Skin of body (tissue), 2 donors: ENCODE measurements around the gene MAPKAP1. TPM values are rescaled to one million over a fixed set of nuclear protein-coding genes. Genes with fewer than 3 reads are reported as not detected.

ENCODE experiments used
- DNase-seq: peaks from one replicate; lab custom pipeline; 2025; lab: John Stamatoyannopoulos, UW
- total RNA-seq: library from RNA; depleted of rRNA; stranded (reverse); fragments of >200 nt; gene quantifications from one replicate; pipeline ENCODE4 v1.2.3, GENCODE V29; 2014

Gene MAPKAP1
- total RNA-seq, 1 donor from 2014 or later = 35.2 TPM

DNA sequence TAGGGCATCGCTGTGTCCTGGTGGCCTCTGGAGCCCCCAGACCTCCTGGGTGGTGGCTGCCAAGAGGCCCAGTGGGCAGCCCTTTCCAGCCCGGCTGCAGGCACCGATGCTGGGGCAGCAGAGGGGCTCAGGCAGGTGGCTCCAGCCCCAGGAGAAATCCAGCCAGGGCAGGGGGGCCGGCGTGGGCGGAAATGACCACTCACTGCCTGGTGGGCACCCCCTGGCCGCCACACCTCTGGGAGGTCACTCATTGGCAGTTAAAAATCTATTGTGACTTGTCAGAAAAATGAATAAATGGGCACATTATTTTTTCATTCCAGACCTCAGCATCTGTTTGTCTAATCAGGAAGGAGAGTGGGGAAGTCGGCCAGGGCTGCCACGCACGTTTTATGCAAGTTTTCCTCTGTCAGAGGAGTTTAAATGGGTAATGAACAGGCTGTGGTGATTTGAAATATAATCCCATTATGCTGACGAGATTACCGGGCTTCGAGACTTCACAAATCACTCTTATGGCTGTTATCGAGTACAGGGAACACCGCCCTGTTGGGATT lies 273.5 kb downstream of the MAPKAP1 start:
- no peak for DNase-seq

DNA sequence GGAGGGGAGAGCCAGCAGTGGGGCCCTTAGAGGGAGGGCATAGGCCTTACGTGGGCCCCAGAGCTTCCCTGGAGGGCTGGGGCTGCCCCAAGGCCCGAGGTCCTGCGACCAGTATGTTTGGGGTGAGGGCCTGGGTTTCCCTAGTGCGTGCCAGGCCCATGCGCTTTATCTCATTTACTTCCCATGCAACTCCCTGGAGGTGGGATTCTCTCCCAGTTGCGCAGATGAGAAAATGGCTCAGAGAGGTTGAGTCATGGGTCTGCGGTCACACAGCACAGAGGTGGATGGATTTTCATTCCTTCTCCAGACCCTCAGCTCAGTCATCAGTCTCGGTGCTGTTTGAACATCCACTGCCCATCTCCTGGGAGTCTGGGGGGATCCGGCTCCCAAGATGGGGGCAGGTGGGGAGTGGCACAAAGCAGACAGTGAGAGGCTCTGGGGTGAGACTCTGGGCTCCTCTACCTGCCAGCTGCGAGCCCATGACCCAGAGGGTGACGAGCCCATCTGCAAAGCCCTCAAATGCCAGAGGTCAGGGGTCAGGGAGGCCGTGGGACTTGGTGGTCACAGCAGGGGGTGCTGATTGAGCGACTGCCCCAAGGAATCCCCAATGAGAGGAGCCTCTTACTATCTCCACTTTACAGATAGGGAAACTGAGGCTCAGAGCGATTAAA lies 274.2 kb downstream of the MAPKAP1 start:
- no peak for DNase-seq

DNA sequence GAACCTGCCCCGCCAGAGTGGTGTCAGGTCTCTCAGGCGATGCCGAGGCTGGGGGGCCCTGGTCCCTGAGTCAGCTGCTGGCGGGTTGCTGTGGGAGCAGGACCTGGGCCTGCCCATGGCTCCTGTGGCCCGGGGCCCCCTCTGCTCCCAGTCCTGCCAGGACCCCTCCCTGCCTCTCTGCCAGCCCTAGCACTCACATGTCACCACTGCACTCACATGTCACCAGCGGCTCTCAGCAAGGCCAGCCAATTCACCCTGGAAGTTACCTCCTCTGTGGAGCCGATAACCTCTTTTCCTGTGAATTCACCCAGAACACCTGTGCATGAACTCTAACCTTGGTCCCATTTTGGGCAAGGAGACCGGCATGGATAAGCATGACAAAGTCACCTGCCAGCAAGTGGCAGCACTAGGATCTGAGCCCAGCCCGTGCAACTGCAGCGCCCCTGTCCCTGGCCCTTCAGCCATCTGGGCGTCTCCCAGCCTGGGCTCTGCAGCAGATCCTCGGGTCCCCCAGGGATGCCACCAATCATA lies 275.2 kb downstream of the MAPKAP1 start:
- DNase-seq = no peak

DNA sequence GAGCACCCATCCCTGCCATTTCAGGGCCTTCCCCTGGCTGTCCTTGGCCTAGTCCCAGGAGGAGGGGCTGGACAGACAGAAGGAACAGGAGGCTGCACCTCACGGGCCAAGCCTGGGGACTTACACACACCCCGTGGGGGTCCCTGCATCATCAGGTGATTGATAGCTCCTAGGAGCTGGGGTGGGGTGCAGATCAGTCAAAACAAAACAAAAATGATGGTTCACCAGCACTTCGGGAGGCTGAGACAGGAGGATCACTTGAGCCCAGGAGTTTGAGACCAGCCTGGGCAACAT lies 276.0 kb downstream of the MAPKAP1 start:
- DNase-seq = no peak

DNA sequence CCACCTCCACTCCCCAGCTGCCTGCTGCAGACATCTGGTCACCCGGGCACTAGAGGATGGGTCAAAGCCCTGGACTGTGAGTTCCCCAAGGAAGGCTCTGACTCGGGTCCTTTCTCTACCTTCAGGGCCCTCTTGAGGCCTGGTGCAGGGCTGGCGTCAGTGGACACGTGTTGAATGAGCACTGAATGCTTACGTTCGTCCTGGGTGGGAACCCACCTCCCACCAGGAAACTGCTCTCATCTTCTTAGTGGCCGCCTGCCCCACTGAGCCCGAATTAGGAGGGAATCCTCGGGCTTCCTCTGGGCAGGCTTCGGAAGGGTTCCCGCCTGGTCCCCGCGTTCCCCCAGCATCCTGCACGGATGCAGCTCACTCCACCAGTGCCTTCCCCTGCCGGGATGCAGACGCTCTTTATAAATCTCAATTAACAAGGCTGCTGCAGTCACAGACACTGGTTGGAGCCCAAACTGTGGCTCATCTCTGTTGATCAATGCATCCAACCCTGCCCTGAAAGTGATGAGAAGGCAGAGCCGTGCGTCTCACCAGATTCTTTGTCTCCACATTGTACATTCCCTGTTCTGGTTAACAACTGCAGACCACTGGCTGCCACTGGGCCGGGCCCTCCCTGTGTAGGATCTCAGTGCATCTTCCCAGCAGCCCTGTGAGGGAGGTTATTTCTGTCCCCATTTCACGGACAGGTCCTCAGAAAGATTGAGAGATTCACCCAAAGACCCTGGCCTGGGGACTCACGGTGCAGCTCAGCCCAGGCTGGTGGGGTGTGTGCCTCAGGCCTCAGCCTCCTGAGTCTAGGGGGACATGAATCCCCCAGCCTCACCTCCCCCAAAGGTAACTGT lies 276.6 kb downstream of the MAPKAP1 start:
- no peak for DNase-seq

DNA sequence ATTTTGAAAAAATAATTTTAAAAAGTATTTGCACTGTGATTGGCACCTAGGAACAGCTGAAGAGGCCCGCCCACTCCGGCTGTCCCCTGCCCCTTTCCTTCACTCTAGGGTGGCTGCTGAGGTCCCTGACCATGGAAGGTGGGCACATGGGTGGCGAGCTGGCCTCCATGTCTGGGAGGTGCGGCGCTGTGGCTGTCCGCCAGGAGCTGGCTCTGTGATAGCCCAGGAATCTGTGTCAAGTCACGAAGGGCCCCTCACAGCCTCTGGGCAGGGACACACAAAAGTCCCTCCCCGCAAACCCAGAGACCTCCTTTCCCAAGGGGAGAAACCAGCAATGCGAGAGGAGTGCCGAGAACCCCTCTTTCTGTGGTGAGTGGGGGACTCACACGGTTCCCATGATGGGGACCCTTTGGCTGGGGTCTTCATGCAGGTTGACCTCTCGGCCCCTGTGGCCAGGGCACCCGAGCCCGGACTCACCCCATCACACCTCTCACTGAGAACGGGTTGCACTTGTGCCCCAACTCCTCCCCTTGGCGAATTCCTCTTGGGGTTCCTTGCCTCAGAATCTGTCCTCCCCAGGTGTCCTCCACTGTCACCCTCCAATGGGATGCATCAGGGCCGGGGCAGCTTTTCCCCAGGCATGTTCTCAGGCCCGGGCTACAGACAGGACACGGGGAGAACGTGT lies 277.4 kb downstream of the MAPKAP1 start:
- DNase-seq = no peak

DNA sequence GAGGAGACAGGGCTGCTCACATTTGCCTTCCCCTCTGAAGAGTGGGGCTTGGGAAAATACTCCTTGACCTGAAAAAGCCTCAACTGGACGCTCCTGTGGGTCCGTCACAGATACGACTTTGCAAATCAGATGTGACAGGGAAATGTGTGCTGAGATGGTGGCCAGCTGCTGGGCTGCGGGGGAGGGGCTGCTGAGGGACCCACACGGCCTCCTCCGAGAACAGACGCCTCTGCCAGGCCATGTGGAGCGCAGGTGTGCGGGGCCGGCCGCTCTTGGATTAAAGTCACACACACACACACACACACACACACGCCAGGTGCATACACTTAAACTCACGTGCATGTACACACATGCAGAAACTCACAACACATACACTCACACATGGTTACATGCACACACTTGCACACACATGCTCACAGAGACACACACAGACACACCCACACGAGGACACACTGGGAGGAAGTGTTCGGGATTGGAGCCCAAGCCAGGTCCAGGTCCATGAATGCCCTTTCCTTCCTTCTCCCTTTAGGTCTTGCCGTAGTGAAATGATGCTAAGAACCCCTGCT lies 278.0 kb downstream of the MAPKAP1 start:
- DNase-seq = no peak

DNA sequence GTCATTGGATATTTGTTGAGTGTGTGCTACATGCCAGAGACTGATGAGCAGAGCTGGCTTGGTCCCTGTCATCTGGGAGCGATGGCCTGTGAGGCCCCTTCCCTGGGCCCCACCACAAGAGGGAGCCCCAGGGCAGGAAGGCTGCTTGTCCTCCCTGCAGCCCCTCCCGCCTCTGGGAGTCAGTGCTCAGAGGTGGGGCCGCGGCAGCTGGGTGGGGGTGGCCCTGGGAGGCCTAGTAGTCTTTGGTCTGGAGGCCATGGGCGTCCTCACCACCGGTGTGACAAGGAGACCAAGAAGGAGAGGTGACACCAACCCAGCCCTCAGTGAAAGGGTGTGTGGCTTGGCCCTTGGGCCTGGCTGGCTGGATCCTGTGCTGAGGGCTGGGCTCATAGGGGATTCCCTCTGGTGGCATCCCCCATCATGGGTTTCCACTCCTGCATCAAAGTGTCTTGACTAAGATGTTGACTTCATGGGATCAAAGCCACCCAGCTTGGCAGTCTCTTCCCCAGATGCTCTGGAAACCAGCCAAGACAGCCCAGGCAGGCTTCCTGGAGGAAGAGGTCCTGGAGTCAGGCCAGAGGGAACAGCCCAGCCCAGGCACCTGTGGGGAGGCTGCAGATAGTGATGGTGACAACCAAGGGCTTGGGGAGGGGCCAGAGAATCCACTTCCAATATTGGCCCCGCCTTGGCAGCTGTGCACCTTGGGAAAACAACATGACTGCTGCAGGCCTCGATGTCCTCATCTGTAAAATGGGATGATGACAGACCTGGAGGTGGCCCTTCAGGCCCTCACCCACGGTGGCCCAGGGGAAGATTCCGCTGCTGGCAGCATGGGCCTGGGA lies 278.7 kb downstream of the MAPKAP1 start:
- DNase-seq = no peak

DNA sequence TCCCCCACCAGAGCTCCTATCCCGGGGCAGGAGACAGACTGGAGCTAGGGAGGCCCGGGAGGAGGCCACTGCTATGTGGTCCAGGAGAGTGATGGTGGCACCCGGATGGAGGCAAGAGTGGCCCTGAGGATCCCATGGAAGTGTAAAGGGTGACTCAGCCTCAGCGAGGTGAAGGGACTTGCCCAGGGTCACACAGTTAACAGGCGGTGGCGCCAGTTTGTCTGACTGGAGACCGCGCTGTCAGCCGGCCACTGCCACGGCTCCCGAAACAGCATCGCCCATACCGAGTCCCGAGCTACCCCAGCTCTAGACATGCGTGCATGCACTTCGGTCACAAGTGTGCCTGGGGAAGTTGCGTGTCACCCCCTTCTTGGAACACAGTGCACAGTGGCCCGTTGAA lies 279.5 kb downstream of the MAPKAP1 start:
- no peak for DNase-seq

DNA sequence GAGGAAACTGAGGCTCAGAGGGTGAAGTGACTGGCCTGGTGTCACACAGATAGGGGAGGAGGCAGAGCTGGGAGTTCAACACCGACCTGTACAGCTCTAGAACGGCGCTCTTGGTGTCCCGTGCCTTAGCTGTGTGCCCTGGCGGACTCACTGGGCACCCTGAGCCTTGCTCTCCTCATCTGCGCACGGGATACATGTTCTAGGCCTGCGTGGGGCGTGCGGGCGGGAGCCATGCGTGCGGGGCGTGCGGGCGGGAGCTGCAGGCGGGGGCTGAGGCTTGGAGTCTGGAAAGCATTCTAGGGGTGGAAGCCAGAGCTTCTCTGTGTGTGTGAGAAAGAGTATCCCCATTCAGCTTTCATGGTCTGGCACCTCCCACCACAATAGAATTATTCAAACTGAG lies 280.1 kb downstream of the MAPKAP1 start:
- no peak for DNase-seq

DNA sequence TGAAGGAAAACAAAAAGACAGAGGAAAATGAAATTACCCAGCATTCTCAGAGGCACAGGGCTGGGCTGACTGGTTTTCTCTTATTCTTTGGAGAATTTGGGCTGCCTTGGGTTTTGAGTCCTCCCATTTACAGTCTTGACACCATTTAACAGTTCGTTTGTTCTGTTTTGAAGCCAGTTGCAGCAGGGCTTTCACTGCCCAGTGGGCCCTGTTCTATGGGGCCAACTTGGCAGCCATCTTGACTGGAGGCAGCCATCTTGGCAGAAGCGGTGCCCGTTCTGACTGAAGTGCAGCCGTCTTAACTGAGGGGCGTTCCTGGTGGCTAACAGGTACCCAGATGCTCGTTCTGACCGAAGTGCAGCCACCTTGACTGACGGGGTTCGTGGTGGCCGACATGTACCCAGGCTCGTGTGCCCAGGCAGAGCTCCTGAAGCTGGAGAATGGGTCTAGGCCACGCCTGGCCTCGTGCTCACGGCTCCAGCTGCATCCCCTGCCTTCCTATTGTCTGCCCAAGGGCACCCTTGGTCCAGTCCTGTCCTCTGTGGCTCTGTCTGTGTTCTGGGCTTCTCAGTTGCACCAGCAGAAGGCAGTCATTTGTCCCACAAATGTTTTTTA lies 281.0 kb downstream of the MAPKAP1 start:
- no peak for DNase-seq

DNA sequence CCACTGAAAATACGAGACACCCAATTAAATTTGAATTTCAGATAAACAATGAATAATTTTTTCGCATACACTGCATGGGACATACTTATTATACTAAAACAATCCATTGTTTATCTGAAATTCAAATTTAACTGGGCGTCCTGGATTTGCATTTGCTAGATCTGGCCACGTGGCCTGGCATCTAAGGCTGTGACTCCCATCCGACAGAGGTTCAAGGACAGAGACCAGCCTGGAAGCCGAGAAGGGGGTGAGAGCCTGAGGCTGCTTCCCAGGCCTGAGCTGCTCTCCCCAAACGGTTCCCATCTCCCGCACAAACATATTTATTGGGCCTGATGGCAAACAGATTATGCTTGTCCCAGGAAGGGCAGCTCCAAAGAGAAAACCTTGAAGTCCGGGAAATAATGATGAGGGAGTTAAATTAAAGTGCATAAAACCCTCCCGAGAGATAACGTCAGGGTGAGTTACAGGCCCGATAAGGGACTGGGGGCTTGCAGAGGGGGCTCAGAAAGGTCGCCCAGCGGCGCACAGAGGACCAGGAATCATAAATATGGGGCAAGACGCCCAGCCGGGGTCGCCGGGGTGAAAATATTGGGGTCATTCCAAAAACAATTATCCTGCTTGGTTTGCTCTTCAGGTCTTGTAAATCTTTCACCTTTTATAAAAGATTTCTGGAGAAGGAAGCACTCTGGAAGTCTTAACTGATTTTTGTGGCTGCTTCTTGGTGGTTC lies 281.7 kb downstream of the MAPKAP1 start:
- no peak for DNase-seq

DNA sequence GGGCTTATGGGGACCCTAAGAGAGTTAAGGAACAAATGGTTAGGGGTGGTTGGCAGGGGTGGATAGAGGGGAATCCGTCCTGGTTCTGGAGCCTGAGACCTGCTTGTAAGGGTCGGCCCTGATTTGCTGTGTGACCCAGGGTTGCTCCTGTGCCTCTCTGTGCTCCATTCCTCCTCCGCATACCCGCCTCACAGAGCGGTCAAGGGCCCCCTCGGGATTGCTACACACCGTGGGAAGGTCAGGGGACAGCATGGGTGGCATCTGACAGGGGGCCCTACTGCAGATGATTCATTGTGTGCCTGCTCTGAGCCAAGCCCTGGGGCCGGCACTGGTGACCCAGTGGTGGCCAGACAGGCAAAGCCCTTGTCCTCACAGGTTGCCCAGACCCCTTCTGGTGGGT lies 283.0 kb downstream of the MAPKAP1 start:
- no peak for DNase-seq

DNA sequence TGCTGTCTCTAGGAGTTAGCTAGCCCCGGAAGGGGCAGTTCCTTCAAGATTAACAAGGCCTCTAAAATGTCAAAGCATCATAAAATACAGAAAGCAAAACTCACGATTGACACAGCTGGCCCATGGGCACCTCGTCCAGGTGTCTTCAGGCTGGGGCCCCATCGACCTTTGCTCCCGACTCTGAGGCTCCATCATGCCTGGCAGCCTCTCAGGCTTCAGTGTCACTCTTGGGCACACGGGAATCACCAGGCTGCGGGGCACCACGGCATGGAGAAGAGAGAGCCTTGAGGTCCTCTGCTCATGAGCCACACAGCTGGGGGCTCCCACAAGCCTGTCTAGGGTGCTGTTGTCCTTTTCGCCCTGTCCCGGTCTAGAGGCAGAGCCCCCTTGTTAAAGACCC lies 284.2 kb downstream of the MAPKAP1 start:
- no peak for DNase-seq

DNA sequence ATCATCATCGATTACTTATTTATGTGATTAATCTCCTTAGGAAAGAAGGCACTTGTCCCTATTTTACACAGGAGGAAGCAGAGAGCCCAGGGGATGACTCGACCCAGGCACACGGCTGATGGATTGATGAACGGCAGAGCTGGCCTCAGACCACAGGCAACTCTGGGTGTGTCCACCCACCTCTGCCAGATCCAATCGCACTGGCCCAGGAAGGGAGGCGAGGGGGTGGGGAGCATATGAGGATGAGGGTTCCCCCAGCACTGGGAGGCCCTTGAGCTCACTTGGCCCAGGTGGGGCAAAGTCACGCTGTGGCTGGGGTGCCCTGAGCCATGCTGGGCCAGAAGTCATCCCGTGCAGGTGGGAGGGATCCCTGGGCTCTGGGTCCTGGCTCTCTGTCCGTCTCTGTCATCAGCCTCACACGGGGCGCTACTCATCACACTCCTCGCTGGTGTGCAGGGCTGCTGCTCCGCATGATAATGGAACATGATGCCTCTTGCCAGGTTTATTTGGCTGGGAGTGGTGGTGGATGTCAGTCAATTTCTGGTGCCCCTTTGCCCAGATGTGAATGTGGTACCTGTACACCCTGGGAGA lies 285.3 kb downstream of the MAPKAP1 start:
- DNase-seq = no peak

DNA sequence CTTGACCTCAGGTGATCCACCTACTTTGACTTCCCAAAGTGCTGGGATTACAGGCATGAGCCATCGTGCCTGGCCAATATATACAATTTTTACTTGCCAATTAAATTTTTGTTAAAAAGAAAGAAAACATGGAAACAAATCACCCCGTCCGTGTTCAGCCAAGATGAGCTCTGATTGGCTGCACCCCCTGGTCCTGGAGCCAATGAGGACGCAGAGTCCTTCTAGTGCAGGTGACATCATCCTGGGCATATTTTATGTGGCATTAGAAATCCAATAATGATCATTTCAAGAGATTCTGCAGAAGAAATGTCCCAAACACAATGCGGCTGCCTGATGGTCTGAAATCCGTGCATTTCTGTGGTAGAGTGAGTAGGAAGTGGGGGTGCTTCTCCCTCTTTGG lies 285.8 kb downstream of the MAPKAP1 start:
- DNase-seq = no peak

DNA sequence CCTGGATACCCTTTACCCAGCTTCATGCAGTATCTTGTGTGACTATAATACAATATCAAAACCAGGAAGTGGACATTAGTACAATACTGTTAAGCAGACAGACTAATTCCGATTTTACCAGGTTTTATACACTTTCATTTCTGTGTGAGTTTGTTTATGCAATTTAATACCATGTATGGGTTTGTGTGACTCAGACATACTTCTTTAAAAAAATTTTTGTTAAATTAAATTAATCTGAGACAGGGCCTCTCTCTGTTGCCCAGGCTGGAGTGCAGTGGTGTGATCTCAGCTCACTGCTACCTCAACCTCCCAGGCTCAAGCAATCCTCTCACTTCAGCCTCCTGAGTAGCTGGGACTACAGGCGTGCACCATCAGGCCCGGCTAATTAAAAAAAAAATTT lies 288.6 kb downstream of the MAPKAP1 start:
- DNase-seq = no peak

DNA sequence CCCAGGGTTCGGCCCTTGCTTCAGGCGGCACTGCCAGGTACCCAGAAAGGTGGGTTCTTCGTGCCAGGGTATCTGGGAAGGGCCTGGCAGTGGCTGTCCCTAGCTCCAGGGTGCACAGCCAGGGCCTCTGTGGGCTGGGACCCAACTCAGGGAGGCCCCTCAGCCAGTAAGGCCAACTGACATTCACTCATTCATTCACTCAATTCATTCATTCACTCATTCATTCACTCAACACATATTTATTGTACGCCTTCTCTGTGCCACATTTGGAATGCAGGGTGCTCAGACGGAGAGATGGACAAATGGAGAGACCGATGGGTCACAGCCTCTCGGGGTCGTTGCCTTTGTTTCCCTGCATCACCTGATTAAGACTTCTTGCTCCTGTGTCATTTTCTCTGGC lies 290.5 kb downstream of the MAPKAP1 start:
- DNase-seq = no peak
